GM19238 (cell line): ENCODE results near the gene CHRNA9.
A peak's percentile ranks its signal among the peaks of the same experiment; 100 is the strongest.
"Not testable (repeated sequence)": the region's sequence is repeated elsewhere in the genome, so short reads cannot be mapped to it uniquely, and the experiment has no call there.

Source experiments
- DNase-seq: peaks from one replicate; pipeline ENCODE4 v3.0.0; 2011; ENCODE audit warnings: low spot score; ENCODE audit not compliant: insufficient read length

Gene CHRNA9, protein sequence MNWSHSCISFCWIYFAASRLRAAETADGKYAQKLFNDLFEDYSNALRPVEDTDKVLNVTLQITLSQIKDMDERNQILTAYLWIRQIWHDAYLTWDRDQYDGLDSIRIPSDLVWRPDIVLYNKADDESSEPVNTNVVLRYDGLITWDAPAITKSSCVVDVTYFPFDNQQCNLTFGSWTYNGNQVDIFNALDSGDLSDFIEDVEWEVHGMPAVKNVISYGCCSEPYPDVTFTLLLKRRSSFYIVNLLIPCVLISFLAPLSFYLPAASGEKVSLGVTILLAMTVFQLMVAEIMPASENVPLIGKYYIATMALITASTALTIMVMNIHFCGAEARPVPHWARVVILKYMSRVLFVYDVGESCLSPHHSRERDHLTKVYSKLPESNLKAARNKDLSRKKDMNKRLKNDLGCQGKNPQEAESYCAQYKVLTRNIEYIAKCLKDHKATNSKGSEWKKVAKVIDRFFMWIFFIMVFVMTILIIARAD

DNA sequence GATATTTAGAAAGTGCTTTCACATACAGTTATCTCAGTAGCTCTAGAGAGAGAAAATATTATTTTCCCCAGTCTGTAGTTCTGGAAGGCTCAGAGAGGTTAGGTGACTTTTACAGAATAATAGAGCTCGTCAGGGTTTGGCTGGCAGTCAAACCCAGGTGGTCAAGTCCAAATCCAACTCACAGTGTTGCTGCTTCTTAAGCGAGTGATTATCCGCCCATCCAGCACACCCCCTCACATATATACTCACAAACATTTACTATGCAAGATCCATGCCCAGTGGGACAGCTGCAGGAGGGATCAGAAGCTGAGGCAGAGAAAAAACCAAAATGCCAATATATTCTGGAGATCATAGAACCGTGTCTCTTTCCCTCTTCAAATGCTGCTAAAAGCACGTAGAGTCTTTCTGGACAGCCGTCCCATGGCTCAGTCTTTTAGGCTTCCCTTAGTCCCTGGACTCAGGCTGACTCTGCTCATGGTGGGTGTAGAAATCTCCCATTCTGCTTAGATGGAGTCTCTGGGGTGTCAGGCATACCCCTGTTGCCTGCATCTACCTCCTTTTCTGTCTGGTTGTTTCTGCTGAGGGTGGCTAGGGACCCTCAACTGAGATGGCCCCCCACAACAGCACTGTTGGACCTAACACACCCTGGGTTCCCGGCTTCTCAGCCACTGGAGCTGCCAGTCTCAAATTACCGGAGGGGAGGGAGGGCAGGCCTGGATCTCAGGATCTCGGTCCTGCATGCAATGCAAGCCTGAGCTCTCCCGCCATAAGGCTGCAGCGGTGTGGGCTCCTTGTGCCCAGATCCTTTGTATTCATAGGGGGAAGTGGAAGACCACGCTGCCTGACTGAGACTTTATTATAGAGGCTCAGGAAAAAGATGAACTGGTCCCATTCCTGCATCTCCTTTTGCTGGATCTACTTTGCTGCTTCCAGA, at the start of gene CHRNA9:
Gene CHRNA9 (plus strand): TSS at position 743 of the 934 bp plus-strand sequence. CDS start 135 bp downstream, at position 878.
- no peak for DNase-seq

DNA sequence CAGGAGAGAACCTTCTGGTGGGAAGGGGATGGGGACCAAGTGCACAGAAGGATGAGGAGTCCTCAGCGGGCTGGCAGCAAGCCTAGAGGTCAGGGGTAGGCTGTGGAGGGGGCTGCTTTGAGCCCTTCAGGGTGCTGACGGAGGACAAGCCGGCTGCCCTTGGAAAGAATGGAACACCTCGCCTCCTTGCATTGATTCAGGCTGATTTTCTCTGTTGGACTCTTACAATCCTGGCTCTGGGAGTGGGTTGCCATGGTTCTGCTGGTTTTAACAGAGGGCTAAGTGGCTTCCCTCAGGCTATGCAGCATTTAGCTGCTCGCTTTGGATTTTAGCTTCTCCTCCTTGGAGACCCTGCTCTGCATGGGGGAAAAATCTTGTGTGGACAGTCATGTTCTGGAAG, 49.4 kb upstream of the CHRNA9 start:
- DNase-seq, result no peak

DNA sequence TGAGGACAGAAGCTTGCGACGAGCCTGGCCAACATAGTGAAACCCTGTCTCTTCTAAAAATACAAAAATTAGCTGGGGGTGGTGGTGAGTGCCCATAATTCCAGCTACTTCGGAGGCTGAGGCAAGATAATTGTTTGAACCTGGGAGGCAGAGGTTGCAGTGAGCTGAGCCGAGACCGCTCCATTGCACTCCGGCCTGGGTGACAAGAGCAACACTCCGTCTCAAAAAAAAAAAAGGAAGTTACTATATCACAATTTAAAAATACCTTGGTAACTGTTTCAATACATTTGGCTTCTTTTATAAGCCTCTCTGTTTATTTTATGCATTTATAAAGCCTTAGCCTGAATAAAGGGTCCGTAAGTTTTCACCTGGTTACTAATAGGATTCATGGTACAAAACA, 46.6 kb upstream of the CHRNA9 start:
- no peak for DNase-seq

DNA sequence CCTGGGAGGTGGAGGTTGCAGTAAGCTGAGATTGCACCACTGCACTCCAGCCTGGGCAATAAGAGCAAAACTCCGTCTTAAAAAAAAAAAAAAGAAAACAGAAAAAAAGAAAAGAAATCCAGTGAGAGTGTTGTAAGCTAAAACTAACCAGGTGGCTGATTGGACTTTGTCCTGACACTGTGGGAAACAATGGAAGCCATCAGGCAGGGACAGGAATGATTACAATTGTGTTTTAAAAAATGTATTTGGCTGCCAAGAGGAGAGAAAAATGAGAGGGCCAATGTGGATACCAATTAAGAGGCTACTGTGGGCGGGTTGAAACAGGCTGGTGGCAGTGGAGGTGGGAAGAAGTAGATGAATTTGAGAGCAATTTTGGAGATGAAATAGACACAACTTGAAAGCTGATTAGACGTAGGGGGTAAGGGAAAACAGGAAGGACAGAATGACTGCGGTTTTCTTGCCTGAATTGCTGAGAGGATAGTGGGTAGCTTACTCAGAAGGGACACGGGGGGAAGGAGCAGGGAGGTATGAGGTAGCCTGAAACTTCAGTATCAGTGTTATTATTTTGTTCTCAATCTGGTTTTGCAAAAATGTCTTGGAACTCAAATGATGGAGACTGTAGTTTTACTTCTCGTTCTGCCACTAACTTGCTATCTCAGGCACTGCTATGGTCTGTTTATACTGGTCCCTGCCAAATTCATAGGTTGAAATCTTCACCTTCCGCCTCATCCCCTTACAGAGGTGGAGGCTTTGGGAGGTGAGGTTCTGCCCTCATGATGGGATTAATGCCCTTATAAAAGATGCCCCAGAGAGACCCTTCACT, 45.6 kb upstream of the CHRNA9 start:
- DNase-seq, result no peak

DNA sequence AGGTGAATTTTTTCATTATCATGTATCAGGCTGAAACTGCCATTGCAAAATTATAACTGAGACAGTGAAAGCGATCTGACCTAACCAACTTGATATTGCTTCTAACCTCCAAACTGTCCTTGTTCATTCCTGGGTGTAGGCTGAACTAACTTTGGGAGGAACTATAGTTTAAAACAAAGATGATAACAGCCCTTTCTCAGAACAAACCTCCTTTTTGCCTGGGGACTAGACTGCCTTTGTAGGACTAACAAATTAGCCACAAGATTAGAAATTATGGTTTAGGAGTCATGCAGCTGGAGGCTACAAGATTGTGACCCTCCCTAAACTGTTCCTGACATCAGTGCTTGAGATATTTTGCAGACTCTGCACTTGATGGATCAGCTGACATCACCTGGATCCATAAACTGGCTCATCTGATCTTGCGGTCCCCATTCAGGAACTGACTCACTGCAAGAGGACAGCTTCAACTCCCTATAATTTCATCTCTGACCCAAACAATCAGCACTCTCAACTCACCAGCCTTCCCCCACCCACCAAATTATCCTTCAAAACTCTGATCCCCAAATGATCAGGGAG, 44.4 kb upstream of the CHRNA9 start:
- DNase-seq, result not testable (repeated sequence)

DNA sequence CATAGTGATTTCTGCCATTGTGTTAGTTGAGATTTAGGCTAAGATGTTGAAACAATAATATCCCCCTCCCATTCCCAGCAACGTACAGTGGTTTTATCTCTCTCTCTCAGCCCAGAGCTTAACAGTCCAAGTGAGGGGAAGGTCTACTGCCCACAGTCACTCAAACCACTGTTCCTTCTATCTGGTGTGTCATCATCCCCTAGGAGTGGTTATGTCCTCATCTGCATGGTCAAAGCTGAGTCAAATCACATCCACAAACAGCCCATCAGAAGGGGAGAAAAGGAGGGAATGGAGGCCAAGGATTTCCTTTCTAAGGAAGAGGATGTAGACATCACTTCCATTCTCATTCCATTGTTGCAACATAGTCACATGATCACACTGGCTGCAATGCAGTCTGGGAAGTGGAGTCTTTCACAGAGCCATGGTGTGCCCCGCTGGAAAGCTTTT, 42.8 kb upstream of the CHRNA9 start:
- no peak for DNase-seq

DNA sequence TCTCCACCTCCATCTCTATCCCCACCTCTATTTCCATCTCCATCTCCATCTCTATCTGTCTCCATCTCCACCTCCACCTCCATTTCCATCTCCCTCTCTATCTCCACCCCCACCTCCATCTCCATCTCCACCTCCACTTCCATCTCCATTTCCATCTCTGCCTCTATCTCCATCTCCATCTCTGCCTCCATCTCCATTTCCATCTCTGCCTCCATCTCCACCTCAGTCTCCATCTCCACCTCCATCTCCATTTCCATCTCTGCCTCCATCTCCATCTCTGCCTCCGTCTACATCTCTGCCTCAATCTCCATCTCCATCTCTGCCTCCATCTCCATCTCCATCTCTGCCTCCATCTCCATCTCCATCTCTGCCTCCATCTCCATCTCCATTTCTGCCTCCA, 40.8 kb upstream of the CHRNA9 start:
- DNase-seq, result no peak

DNA sequence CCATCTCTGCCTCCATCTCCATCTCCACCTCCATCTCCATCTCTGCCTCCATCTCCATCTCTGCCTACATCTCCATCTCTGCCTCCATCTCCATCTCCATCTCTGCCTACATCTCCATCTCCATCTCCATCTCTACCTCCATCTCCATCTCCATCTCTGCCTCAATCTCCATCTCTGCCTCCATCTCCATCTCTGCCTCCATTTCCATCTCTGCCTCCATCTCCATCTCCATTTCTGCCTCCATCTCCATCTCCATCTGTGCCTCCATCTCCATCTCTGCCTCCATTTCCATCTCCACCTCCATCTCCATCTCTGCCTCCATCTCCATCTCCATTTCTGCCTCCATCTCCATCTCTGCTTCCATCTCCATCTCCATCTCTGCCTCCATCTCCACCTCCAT, 40.1 kb upstream of the CHRNA9 start:
- not testable (repeated sequence) for DNase-seq

DNA sequence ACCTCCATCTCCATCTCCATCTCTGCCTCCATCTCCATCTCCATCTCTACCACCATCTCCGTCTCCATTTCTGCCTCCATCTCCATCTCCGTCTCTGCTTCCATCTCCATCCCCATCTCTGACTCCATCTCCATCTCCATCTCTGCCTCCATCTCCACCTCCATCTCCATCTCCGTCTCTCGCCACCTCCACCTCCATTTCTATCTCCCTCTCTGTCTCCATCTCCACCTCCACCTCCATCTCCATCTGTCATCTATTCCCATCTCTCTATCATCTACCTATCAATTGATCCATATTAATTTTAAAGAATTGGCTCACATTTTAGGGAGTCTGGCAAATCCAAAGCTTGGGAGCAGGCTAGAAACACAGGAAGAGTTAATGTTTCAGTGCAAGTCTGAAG, 39.6 kb upstream of the CHRNA9 start:
- no peak for DNase-seq

DNA sequence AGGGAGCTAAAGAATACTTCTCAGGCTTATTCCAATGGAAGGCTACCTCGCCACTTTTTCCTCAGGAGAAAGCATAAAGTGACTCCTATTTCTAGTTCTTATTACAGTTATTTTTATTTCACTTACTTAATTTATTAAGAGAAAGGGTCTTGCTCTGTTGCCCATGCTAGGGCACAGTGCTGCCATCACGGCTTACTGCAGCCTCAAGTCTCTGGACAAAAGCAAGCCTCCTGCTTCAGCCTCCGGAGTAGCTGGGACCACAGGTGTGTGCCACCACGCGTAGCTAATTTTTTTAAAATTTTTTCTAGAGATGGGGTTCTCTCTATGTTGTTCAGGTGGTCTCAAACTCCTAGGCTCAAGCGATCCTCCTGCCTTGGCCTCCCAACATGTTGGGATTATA, 36.0 kb upstream of the CHRNA9 start:
- no peak for DNase-seq

DNA sequence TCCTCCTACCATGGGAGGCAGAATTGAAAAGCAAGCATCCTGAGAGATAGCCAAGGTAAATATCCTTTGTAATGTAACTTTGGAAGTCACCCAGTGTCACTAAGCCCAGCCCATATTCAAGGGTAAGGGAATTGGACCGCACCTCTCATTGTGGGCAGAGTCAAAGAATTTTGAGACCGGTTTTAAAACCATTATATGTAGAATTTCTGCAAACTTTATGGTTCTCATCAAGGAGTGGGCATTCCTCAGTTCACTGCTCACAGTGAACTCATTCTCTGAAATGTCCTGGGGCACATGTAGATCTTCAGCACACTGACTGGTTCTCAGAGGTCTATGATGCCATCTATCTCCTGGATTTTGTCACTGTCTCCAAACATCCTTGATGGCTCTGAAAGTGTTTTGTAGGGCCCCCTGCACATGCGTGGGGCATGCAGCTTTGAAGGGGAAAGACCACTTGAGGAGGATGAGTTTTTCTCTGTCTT, 35.3 kb upstream of the CHRNA9 start:
- no peak for DNase-seq

DNA sequence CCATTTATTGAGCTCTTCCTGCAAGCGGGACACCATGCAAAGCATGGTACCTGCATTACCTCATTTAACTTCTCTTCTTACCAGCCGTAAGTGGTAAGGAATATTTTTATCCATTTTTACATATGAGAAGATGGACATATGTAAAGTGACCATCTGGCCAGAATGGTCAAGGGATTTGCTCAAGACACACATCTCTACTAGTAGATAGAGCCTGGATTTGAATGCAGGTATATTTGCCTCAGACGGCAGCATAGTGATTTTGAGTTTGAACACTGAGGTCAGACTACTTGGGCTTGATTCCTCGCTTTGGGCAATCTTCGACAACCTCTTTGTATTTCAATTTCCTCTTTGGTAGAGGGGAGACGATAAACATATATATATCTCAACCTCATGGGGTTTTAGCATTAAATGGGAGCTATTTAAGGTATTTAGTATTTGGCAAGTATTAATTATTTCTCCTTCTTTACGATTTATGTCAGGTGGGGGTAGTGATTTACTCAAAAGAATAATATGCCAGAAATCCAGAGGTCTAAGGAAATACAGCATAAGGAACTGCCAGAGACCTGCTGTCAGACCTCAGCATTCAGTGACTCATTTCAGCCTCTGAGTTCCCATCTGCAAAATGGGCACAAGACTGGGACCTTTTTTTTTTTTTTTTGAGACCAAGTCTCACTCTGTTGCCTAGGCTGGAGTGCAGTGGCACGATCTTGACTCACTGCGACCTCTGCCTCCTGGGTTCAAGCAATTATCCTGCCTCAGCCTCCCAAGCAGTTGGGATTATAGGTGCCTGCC, 34.6 kb upstream of the CHRNA9 start:
- no peak for DNase-seq

DNA sequence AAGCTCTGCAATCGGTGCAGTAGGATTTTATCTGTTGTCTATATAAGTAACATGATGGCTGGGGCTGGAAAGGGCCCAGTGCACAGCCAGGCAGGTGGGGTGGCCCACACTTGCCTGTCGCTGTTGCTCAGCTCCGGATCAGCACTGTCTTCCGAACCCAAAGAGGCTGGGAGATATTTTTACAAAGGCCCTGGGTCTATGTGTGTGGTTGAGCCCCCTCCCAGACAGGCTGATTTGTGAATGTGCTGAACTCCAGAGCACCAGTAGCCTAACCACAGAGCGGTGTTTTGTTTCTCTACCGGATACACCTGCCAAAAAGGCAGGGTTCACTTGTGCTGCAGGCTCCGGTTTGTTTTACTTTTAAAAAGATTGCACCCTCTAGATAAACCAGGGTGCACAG, 33.5 kb upstream of the CHRNA9 start:
- peak; percentile 30 for DNase-seq

DNA sequence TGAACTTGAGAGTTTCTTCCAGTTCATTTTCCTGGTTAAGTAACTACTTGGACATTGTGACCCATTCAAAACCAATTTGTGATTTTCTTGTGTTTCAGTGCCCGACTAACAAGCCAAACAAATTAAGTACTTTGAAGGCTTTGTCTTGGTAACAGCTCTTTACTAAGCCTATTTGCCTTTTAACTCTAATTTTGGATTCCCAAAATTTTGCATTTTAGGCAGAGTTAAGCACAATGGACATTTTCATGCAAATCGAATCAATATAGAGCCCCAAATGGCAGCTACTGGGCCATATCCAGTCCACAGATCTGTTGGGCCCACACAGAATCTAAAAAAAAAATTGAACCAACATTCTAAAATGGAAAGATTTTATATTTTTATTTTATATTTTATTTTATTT, 31.4 kb upstream of the CHRNA9 start:
- DNase-seq, result no peak

DNA sequence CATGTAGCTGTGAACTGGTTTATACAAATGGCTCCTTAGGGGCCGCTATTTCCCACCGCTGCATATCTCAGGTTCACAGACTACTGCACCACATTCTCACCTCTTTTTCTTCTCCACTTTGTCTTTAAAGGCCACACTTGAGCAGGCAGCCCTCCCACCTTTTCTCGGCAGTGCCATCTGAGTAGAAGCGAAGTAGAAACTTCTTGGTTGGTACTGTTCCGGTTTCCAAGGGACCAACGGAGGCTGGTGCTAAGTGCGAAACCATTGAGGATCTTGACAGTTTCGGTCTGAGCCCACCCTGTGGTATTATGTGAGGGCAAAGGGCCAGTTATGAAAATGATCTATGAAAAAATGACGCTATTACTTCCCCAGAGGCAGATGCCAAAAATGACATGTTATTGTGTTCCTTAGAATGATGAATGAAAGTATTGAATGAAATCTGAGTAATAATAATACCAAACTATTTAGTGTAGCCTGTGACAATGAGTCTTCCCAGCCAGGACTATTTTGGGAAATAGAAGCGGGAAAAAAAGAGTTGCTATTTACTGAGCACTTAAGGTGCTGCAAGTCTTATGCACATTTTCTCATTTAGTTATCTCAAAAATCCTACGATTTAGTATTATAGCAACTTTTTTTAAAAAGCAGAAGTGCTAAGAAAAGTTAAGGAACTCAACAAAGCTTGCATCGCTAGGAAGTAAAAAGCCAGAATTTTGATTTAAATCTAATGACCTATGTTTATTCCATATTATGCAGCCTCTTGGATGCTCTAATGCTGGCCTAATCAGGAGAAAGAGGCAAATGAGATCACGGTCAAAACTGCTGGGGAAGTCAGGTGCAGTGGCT, 29.6 kb upstream of the CHRNA9 start:
- DNase-seq, result peak; percentile 31

DNA sequence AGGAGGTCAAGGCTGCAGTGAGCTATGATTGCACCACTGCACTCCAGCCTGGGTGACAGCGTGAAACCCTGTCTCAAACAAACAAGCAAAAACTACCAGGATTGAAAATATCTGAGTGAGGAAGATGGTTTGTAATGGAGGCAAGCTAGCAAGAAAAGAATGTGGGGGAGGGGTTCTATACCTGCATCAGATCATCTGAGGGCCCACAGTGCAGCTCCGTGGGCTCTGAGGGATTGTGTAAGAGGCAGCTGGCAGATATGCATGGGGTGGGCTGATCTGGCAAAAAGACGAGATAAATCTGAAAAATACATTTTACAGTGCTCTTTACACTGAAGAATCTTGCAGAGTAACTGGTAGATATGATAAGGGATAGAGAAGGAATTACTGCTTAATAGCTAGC, 28.9 kb upstream of the CHRNA9 start:
- DNase-seq, result no peak

DNA sequence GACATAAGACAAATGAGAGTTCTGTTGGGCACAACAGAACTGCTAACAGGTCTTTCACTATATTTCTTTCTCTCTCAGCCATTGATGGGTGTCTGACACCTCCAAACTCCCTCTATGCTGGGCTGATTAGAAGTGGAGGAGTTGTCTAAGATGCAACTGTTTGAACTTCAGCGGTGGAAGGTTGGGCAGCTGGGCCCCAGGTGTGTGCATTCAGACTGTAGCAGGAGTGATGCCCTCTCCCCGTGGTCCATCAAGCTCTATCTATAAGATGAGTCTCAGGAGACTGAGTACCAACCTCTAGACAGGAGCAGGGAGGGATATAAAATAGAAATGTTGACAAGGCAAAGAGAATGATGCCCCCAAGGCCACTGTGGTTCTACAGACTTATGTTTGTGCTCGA, 28.2 kb upstream of the CHRNA9 start:
- no peak for DNase-seq

DNA sequence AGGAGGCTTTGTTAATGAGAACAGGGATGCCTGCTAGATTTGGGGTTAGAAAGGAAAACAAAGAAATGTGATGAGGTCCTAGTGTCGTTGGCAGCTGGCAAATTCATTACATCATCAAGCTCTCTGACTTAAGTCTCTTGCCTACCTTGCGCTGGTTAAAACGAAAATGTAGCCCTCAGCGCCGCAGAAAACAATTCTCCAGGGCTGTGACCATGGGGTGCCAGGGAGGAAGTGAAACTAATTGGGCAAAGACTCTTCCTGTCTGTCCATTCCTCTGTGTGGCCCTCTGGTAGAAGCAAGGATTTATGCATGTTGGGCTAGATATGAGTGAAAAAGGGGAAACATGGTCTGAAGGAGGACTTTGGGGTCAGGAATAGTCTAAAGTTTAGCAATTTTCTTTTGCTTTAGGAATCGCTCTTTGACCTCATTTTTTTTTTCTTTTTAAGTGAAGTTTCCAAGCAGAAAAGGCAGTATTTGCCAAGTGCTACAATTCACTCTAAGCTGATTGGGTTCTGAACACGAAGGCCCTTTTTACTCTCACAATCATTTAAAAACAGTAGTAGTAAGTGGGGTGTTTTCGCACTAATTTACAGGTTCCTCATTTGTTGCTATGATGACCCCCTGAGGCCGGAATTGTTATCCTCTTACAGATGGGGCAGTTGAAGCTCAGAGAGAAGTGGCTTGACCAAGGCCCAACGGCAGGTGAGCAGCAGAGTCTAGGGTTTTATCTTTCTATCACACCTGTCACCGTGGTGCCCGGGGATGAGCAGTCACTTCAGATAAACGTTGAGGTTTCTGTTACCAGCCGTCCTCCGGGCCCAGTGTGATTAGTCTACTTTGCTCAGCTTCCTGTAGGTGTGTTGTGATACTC, 27.3 kb upstream of the CHRNA9 start:
- peak; percentile 13 for DNase-seq
